HG03280 (cell line): Measurements from ENCODE around the gene USH2A.
"Not testable (repeated sequence)": the region's sequence is repeated elsewhere in the genome, so short reads cannot be mapped to it uniquely, and the experiment has no call there.

Experiments
- ATAC-seq: cut with Tn5 transposase; IDR thresholded peaks from one replicate; pipeline ENCODE4 v1.9.1; 2021; ENCODE audit warnings: mild to moderate bottlenecking, moderate library complexity; ENCODE audit not compliant: unreplicated experiment

The USH2A gene

DNA sequence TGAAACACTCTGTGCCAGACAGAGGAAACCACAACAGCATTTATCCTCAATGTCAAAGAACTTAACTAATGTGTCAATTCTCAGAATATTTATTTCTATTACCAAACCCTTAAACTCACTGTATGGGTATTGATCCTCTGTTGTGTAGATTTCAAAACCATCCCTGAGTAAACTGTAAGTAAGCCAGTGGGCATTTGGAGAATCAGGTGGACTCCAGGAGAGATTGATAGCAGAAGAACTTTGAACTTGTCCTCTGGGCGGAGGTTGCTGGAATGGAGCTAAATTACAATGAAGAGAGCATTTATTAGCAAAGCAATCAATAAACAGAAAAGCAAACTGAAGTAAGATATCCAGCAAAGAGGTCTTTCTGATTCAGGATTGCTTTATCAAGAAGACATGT, 216.1 kb downstream of the USH2A start:
- no peak for ATAC-seq

DNA sequence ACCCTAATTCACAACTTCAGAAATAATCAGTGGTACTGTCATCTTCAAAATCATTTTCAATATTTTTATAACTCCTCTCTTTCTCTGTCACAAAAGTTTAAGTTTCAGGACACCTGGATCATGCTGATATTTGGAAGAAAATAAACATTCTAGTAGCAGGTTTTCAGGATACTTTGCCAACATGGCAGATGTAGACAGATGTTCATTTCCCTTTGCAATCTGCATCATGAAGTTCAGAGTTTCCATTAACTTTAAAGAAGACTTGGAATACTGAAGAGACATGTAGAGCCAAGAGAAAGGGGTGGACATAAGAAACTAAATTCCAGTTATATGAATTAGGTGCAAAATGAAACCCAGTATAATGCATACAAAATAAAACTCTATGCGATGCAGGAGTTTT, 218.1 kb downstream of the USH2A start:
- ATAC-seq, result no peak

DNA sequence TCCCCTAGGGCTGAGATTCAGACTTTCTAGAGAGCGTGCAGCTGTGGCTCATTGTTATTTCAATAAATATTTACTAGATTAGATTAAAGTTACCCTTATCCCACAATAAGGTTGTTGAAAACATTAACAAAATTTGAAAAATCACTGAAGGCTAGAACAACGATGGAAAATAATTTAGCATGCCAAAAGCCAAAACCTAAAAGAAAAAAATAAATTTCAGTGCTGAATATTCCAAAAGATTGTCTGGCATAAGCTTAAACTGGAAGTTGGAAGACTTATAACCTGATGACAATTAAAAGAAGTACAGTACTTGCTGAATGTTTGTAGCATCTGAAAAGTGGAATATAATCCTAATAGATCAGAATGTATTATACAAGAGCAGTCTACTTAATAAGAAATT, 221.3 kb downstream of the USH2A start:
- ATAC-seq, result no peak

DNA sequence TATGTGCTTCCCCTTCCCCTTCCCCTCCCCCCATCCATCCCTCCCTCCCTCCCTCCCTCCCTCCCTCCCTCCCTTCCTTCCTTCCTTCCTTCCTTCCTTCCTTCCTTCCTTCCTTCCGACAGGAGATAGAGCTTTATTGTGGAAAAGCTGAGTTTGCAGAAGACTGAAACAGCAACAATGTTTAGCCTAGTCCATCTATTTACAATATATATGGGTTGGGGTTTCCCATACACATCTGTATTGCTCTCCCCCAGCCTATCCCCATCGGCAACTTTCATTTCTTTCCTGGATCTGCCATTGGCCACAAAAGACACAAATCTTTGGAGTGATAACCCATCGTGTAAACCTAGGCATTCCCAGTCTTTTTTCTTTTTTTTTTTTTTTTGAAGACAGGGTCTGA, 222.3 kb downstream of the USH2A start:
- no peak for ATAC-seq

DNA sequence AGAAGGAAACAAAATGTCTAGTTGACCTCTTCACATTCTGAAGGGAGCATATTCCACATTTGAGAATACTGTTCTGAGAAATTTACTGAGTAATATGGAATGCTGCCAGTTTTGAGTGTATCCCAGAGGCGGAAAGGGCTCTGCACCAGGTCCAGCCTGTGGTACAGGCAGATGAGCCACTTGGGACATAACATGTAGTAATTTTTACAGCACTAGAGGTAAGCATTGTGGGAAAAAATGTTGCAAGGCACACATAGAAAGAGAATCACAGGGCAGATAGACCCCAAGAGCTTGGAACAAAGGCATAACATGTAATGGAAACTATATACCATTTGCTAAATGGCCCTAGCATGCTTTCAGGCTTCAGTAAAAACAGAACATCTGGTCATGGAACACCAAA, 228.5 kb downstream of the USH2A start:
- no peak for ATAC-seq

DNA sequence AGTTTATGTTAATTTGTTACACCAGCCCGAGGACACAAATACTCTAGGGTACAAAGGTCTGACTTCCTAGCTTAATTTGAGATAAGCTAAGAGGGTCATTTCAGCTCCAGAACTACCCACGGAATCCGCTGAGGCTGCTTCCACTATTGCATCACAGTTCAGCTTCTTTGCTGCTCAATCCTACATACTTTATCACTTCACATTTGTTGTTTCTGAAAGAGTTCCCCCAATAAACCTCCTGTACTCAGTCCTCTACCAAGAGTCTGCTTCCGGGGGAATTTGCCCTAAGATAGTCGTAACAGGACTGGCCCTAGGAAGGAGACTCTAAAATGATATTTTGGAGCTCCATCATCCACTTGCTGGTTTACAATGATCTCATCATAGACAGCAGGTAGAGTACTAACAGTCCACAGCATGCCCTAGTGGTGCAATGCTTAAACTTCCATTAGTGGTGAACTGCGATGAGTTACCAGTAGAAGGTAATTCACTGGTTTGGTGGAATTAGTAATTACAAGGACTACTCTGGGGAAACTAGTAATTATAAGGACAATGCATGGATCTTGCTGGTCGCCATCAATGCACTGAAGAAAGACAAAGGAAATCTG, 229.3 kb downstream of the USH2A start:
- ATAC-seq, result no peak

DNA sequence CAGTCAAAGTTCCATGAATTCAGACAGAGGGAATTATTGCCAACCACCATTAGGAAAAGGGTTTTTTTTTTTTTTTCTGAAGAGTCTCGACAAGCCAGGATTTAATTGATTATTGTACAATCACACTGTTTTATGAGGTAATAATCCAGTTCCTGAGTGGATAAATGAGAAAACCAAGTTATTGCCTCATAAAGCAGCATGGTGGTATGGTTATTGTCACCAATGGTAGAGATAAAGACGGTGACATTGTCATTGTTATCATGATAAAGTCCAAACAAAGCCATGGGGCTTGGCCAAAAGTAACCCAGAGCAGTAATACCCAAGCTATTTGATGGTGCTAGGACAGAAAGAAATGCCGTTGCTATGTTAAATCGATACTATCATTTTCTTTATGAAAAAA, 232.8 kb downstream of the USH2A start:
- ATAC-seq, result no peak

DNA sequence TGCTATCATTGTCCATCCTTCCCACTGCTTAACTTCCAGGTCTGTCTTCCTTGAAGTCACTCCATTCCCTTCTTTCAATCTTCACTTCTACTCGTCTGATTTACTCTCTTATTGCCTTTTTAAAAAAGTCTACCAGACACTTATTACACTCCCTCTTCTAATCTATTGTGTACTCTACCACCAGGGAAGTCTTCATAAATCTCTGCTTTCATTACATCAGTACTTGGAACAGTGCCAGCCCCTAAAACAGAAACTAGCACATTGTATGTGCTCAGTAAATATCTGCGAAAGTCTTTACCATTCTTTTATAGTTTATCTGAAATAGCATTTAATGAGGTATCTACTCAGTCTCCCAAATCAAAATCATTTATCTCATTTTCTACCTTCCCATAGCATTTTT, 236.4 kb downstream of the USH2A start:
- ATAC-seq, result no peak

DNA sequence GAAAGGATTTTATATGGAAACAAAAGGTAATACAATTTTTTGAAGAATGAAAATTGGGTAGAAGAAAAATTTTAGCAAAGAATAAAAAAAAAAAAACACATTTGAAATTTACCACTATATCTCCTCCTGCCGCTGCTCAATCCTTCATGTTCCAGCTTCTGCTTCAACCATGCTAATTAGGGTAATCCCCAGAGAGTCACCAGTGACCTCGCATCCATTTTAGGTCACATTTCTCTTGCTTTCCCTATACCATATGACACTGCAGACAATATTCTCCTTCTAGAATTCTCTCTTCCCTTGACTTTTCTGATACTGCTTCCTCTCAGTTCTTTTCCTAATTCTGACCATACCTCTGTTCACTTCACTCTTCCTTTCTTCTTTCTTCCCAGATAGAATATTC, 237.1 kb downstream of the USH2A start:
- ATAC-seq, result no peak

DNA sequence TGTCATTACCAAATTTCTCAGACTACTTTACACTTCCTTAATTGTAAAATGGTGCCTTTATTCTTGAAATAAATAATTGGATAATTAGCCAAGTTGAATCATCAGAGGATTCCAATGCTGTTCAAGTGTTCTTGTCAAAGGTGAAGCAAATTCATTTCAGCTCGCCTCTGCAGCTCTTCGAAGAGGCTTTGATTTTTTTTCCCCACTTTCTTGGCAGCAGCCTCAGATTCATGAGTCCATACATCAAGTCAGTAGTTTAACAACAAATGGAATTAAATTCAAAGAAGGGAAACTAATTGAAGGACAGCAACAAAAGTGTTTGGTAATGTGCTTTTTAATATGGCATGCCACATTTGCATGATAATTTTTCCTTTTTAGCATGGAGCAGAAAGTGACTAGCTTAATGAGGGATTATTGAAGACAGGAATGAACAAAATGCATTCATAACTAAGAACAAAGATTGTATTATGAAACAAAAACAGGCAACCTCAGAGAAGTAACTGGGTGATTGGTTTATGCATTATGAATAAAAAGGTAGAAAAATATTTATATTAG, 239.0 kb downstream of the USH2A start:
- no peak for ATAC-seq

DNA sequence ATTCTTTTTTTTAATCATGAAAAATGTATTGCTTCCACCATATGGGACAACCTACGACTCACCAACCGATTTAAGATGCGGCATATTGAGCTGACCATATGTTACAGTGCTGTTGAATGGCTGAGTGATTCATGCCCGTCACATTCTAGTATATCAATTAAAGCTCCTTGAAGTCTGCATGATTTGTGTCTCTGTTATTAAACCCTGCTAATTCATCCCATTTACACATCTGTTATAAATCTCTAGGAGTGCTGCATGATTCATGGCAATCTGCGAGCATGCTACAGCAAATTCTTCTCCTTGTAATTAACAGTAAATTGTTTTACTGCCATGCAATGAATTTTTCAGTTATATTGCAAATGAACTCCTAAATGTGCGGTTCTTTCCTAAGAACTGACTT, 239.8 kb downstream of the USH2A start:
- ATAC-seq, result no peak

DNA sequence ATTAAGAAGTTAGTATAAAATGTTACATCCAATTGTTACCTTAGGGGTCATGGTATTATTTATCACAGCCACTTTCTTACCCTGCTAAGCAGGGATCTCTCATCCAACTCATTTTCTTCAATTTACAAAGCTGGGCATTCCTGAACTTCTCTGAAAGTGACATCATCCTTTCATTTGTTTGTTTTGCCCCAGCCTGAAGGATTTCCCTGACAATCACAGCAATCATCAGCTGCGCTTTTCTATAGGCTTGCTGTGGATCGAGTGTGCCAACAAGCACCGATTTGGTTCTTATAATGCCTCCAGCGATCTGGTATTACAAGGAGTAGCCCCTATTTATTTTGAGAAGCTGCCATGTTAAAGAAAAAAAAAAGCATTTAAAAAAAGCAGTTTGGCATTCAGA, 240.2 kb downstream of the USH2A start:
- no peak for ATAC-seq

DNA sequence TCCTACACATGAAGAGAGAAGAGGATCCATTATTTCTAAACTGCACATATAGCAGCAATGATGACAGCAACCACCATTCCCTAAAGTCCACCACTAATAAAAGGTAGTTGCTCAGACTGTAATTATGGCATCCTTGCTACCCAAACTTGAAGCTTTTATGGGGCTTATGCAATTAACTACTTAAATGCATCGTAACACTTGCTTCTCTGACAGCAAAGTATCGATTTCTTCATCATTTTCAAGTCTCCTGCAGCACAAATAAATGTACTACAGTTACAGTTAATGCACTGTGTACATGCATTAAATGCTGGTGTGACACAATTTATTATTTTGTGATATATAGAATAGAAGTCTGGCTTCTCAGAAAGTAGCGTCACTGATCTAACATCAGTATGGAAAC, 241.7 kb downstream of the USH2A start:
- ATAC-seq, result no peak

DNA sequence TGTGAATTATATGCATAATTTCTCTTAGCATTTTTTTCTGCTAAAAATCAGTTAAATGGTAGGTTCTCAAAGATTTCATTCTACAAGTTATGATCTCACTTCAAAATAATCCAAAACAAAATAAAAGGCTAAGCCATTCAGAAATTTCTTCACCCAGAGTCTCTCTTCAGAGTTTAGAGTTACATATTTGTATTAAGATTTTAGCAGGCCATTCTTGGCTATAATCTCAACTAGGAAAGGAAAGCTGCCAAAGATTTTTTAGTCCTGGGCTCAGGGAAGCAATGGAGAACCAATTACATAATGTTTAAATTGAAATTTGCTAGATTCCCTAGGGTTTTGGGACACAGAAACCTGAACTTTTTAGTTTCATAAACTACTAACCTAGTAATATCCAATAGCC, 245.0 kb downstream of the USH2A start:
- ATAC-seq, result no peak

DNA sequence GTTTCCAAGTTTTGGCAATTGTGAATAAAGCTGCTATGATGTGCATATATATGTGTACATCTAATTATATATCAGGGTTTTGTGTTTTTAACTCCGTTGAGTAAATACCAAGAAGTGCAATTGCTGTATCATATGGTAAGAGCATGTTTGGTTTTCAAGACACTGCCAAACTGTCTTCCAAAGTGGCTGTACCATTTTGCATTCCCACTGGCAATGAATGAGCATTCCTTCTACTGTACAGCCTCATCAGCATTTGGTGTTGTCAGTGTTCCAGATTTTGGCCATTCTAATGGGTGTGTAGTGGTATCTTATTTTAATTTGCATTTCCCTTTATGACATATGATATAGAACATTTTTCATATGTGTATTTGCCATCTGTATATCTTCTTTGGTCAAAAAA, 246.3 kb downstream of the USH2A start:
- ATAC-seq, result no peak

DNA sequence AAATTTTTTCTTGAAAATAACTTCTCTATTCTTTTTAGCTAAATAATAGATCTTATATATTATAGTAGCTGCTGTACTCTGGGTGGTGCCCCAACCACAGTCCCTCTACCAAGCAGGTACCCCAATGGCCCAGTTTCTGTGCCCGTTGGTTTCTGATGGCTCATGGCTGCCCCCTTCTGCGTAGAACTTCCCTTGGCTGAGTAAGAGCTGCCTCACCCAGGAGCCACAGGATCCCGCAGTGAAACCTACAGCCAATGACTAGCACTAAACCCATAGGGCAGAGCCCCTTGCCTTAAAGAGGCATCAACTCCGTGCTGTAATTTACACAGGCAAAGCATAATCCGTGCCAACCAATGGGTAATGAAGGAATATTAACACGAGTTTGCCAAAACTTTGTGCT, 247.5 kb downstream of the USH2A start:
- no peak for ATAC-seq

DNA sequence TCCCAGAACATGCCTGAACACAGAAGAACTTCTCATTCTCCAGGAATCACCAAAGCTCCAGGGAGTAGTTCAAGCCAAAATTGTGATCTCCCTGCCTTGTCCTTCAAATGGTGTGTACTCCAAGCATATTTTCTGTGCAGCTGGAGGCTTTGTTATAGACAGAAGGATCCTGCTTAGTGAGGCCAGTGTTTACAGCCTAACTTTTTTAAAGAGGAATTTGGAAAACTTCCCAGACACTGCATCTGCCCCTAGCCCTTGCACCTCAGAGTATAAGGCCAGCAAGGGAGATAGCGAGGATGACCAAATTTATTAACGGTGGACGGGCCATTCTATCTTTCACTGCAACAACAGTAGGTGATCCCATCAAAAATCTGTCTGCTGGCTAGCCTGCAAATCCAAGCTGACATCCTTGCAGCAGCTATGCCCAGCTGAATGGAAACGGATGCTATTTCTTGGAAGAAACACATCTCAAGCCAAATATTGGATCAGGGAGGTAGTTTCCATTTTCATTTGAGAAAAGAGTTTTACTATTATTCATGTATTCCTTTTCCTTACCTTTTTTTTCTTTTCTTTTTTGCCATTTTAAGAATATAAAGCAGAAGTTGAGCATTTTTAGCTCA, 249.8 kb downstream of the USH2A start:
- ATAC-seq, result no peak

DNA sequence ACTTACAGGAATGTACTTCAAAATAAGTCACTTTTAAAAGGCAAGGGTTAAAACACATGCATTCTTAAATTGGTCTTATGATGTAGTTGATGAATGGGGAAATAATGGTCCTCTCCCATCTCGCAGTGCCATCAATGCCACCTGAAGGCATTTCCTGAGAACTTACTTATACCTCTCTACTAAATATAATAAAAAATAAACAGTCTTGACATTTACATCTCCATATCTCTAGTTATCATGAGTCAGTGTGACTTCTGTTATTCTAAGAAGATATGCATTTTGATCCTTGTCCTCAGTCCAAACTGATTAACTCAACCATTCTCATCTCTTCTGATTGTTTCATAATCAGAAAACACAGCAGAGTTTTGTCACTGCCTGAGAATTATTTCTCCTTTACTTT, 253.9 kb downstream of the USH2A start:
- ATAC-seq, result no peak

DNA sequence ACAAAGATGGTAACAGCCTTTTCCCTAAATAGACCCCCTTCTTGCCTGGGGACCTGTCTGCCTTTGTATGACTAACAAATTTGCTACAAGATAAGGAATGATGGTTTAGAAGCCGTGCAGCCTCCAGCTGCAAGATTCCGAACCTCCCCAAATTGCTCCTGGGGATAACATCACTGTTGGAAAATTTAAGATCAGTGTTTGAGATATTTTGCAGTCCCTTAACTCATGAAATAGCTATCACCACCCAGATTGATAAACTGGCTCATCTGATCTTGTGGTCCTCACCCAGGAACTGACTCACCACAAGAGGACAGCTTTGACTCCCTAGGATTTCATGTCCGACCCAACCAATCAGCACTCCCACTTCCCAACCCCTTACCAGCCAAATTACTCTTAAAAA, 254.7 kb downstream of the USH2A start:
- no peak for ATAC-seq

DNA sequence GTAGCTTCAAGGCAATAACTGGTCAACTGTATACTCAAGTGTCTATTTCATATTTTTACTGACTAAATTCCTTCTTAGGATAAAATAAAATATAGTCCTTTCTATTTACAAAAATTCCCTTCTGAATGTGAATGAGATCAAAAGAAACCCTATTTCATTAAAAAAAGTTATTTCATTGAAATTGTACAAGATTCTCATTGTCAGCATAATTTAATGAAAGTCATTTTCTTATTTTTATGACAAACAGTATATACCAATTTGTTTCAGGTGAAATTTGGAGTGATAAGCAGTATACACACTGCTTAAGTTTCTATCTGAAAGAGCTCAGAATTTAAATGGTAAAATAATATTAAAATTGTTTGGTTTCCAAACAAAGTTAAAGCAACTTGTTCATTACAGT, 269.2 kb downstream of the USH2A start:
- no peak for ATAC-seq

DNA sequence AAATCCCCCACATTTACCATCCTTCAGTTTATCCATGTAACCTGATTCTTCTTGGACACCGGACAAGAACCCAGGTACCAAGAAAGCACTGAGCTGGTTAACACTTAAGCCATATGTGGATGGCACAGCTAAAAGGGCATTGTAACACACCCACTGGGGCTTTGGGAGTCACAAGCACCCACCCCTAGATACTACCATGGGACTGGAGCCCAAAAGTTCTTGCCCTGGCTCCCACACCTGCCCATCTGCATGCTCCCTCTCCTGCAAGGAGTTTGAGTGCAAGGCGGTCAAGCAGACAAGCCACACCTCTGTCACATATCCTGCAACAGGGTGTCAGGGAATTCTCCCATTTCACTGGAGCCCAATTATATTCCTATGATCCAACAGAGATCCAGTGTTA, 270.1 kb downstream of the USH2A start:
- no peak for ATAC-seq

DNA sequence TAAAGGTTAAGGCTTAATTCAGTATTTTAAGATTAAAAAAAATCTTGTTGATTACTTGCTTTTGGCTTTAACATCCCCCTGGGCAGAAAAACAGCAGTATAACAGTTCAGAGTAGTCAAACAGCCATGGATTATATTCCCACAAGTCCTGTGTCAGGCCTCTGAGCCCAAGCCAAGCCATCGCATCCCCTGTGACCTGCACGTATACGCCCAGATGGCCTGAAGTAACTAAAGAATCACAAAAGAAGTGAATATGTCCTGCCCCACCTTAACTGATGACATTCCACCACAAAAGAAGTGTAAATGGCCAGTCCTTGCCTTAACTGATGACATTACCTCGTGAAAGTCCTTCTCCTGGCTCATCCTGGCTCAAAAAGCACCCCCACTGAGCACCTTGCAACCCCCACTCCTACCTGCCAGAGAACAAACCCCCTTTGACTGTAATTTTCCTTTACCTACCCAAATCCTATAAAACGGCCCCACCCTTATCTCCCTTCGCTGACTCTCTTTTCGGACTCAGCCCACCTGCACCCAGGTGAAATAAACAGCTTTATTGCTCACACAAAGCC, 277.7 kb downstream of the USH2A start:
- ATAC-seq, result not testable (repeated sequence)
